LNCaP clone FGC (cell line): Measurements from ENCODE around the gene SLC16A4.

Experiments used
- DNase-seq: peaks from one replicate; pipeline ENCODE4 v3.0.0-alpha.2; 2011; ENCODE audit warnings: low read depth
- H3K4me3 ChIP-seq: 2 replicates; pipeline ENCODE4 v1.5.1; 2011; ENCODE audit warnings: mild to moderate bottlenecking, low read depth, low read length, control low read depth
- TF ChIP-seq, protein P1 (sequence below): IDR thresholded peaks from 2 replicates; pipeline ENCODE4 v1.5.1; 2012; ENCODE audit warnings: mild to moderate bottlenecking; ENCODE audit not compliant: control insufficient read depth, insufficient read depth; ENCODE audit errors: extremely low read depth

The SLC16A4 gene

GRCh38 chr1:110383251-110383990 is 7.4 kb downstream of the SLC16A4 start:
- TF ChIP-seq, protein P1, sequence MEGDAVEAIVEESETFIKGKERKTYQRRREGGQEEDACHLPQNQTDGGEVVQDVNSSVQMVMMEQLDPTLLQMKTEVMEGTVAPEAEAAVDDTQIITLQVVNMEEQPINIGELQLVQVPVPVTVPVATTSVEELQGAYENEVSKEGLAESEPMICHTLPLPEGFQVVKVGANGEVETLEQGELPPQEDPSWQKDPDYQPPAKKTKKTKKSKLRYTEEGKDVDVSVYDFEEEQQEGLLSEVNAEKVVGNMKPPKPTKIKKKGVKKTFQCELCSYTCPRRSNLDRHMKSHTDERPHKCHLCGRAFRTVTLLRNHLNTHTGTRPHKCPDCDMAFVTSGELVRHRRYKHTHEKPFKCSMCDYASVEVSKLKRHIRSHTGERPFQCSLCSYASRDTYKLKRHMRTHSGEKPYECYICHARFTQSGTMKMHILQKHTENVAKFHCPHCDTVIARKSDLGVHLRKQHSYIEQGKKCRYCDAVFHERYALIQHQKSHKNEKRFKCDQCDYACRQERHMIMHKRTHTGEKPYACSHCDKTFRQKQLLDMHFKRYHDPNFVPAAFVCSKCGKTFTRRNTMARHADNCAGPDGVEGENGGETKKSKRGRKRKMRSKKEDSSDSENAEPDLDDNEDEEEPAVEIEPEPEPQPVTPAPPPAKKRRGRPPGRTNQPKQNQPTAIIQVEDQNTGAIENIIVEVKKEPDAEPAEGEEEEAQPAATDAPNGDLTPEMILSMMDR: no peak
- H3K4me3 ChIP-seq: no peak overlapping the region
- no peak for DNase-seq

DNA sequence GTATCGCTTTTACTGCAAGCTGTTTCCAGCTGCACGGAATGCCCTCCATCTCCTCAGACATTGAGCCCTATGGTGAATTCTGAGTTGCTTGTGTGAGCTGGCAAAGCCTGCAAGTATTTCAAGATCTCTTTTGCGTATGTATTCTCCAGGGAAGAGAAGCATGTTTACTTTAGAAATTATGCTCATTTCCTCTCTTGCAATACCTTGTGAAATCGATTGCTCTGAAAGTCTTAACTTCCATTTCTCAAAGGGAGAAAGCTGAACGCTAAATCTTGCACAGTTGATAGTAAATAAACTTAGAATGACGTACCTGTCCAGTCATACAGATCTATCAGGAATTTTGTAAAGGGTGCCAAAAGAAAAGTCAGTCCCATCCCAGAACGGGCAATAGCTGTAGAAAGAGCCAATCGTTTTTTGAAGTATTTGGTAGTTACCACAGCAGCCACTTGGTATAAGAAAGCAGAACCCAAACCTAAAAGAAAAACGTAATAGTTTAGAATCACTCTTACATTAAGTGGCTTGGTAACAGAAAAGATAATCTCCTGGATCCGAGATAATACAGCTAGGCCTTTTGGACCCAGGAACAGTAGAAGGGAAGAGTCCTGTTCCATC is 10.0 kb downstream of the SLC16A4 start:
- DNase-seq: no peak
- H3K4me3 ChIP-seq: no peak overlapping the region
- TF ChIP-seq, protein P1: no peak

DNA sequence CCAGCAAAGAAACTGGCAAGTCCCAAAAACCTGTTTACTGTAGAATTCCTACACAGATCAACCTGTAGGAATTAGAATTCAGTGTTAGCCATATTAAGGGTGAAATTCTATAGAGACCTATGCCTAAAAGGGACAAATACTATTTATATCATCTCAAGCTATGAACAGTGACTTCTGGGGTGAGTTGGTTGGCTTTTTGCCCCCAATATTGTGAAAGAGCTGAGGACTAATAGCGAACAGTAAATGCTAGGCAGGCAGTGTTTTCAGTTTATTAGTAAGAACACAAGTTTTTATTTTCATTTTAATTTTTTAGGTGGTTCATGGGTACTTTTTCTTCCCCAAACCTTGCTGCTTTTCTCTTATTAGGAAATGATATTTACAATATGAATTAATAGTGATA is 15.3 kb downstream of the SLC16A4 start:
- DNase-seq: no peak
- TF ChIP-seq, protein P1: no peak
- no peak overlapping the region for H3K4me3 ChIP-seq

- TF ChIP-seq, protein P1: no peak
Measured at GRCh38 chr1:110370827-110371226, 20.0 kb downstream of the SLC16A4 start.

DNA sequence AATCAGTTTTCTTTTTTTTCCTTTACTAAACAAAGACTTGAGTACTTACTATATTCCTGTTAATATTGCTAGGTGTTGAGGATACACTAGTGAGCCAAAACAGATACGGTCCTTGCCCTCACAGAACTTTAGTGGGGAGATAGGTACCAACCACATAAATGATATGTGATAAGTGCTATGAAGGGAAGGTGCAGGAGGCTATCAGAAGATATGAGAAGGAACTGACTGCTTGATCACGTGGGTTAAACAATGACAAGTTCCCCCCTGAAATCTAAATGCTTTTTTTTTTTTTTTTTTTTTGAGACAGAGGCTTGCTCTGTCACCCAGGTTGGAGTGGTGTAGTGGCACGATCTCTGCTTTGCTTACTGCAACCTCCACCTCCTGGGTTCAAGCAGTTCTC is 26.6 kb downstream of the SLC16A4 start:
- TF ChIP-seq, protein P1: no peak
- no peak for DNase-seq

More at GRCh38 chr1:110370827-110371226, 20.0 kb downstream of the SLC16A4 start:
- no peak overlapping the region for H3K4me3 ChIP-seq
- no peak for DNase-seq

DNA sequence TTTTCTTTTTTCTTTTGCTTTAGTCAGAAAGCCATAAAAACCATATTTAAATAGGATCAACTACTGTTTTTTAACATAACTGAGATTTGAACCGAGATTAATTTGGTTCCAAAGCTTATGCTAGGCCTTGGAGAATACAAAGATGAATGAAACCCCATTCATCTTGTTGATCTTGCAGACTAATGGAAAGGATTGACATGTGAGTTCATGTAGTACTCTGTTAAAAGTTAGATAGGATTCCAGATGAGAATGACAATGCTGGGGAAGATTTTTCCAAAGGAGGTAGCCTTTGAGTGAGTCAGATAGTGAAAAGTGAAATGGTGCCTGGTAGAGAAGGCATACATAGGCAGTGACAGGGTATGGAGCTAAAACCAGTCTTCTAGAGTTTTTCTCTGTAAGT is 29.0 kb downstream of the SLC16A4 start:
- TF ChIP-seq, protein P1: no peak
- no peak for DNase-seq
- no peak overlapping the region for H3K4me3 ChIP-seq

More for the DNA sequence above, 26.6 kb downstream of the SLC16A4 start:
- H3K4me3 ChIP-seq: no peak overlapping the region
